HG02981 (cell line): ENCODE results near the gene INSR.

Experiments
- ATAC-seq: cut with Tn5 transposase; IDR thresholded peaks from one replicate; pipeline ENCODE4 v1.9.1; 2021; ENCODE audit warnings: mild to moderate bottlenecking, moderate library complexity; ENCODE audit not compliant: unreplicated experiment

INSR gene

GRCh38 chr19:7295912-7296536 lies 1.8 kb upstream of the INSR start:
- no peak for ATAC-seq

GRCh38 chr19:7294558-7295212 lies 471 bp upstream of the INSR start:
- peak; percentile 36 for ATAC-seq

- ATAC-seq, result no peak
These were observed 1.1 kb downstream of the INSR start for GRCh38 chr19:7292950-7293761.

- ATAC-seq, result no peak
These were observed 1.8 kb downstream of the INSR start for GRCh38 chr19:7292352-7292949.

- no peak for ATAC-seq
These were observed 5.2 kb downstream of the INSR start for GRCh38 chr19:7288977-7289376.

- ATAC-seq, result no peak
These were observed 6.1 kb downstream of the INSR start for GRCh38 chr19:7288131-7288530.

GRCh38 chr19:7287722-7288121 lies 6.5 kb downstream of the INSR start:
- no peak for ATAC-seq

- ATAC-seq, result no peak
These were observed 13.1 kb downstream of the INSR start for GRCh38 chr19:7280940-7281666.

- ATAC-seq, result no peak
These were observed 21.2 kb downstream of the INSR start for GRCh38 chr19:7272856-7273578.

- ATAC-seq, result no peak
These were observed 25.5 kb downstream of the INSR start for GRCh38 chr19:7268705-7269098.

- no peak for ATAC-seq
These were observed 26.2 kb downstream of the INSR start for GRCh38 chr19:7267792-7268704.

GRCh38 chr19:7266832-7267231 lies 27.4 kb downstream of the INSR start:
- ATAC-seq, result no peak

GRCh38 chr19:7265963-7266362 lies 28.3 kb downstream of the INSR start:
- ATAC-seq, result no peak

- ATAC-seq, result no peak
These were observed 29.4 kb downstream of the INSR start for GRCh38 chr19:7264858-7265257.

- ATAC-seq, result no peak
These were observed 30.7 kb downstream of the INSR start for GRCh38 chr19:7263521-7263920.

- no peak for ATAC-seq
These were observed 31.1 kb downstream of the INSR start for GRCh38 chr19:7263066-7263465.

- ATAC-seq, result no peak
These were observed 31.7 kb downstream of the INSR start for GRCh38 chr19:7262470-7262869.

- no peak for ATAC-seq
These were observed 34.1 kb downstream of the INSR start for GRCh38 chr19:7260161-7260560.

GRCh38 chr19:7258840-7259395 lies 35.3 kb downstream of the INSR start:
- no peak for ATAC-seq
